OCI-LY1 (cell line): ENCODE data around the gene RAD23B.

Experiments used
- EZH2 ChIP-seq: fragments of 200-600 bp; sonication (generic), shearing (Covaris generic); IDR thresholded peaks from 2 replicates; pipeline ENCODE4 v1.8.0; 2017; ENCODE audit warnings: borderline replicate concordance, mixed run types, mild to moderate bottlenecking, antibody characterized with exemption, low read length, moderate library complexity, mixed read lengths
- TF ChIP-seq, protein P1 (sequence below): fragments of 200-600 bp; sonication (generic), shearing (Covaris generic); IDR thresholded peaks from 2 replicates; pipeline ENCODE4 v1.5.1; 2017; ENCODE audit warnings: mild to moderate bottlenecking, antibody characterized with exemption, low read length, moderate library complexity, mixed read lengths

DNA sequence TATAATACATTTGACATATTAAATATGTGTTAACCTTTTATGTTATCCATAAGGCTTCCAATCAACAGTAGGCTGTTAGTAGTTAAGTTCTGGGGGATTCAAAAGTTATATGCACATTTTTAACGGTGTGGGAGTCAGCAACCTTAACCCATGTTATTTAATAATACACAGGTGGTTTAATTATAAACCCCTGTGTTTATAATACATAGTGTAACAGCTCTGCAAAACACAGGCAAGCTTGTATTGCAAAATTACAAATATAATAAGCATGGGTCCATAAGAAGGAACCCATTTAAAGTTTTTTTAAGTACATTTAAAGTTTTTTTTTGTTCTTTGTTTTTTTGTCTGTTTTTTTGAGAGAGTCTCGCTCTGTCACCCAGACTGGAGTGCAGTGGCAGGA, 14.5 kb upstream of the RAD23B start:
- TF ChIP-seq, protein P1, sequence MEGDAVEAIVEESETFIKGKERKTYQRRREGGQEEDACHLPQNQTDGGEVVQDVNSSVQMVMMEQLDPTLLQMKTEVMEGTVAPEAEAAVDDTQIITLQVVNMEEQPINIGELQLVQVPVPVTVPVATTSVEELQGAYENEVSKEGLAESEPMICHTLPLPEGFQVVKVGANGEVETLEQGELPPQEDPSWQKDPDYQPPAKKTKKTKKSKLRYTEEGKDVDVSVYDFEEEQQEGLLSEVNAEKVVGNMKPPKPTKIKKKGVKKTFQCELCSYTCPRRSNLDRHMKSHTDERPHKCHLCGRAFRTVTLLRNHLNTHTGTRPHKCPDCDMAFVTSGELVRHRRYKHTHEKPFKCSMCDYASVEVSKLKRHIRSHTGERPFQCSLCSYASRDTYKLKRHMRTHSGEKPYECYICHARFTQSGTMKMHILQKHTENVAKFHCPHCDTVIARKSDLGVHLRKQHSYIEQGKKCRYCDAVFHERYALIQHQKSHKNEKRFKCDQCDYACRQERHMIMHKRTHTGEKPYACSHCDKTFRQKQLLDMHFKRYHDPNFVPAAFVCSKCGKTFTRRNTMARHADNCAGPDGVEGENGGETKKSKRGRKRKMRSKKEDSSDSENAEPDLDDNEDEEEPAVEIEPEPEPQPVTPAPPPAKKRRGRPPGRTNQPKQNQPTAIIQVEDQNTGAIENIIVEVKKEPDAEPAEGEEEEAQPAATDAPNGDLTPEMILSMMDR = no peak
- TF ChIP-seq EZH2 = no peak
